ENCODE measurements around the gene PTTG1IP2.

DNA sequence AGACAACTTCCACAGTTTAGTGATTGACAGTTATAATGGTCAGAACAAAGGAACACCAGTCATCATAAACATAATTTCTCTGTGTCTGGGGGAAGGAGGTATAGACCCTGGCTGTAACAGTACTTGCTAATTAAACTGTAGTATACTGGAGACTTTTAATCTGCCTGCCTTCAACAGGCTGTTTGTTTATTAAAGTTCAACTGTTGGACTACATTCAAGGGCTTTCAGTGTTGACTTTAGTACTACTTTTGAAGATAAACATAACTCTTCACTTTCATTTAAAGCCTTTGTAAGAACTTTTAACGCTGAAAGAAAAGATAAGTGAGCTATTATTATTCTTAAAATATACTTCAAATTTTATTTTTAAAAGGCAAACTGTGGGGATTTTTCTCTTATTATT, 15.5 kb upstream of the PTTG1IP2 start:
- TF ChIP-seq CTCF (IDR thresholded peaks at IDR 0.05; ENCODE audit: low read depth, low read length) (no peak), POLR2A (IDR thresholded peaks at IDR 0.05; ENCODE audit: extremely low read depth, insufficient read length) (no peak)
- TF ChIP-seq, protein P1, sequence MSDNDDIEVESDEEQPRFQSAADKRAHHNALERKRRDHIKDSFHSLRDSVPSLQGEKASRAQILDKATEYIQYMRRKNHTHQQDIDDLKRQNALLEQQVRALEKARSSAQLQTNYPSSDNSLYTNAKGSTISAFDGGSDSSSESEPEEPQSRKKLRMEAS (IDR thresholded peaks at IDR 0.05; ENCODE audit: low read depth, low read length), result no peak

All from NB4 (cell line).